Fibroblast of lung (primary cell): ENCODE data around the gene ADD2. TPM values are rescaled to one million over a fixed set of nuclear protein-coding genes. Genes with fewer than 3 reads are reported as not detected.

Experiments
- DNase-seq, 2 donors: peaks; one replicate each; pipeline versions ENCODE4 v3.0.0 to v3.0.0-alpha.2; 2010; ENCODE audit warnings: low read depth in 2 of 2
- H2AFZ ChIP-seq: 2 replicates; pipeline ENCODE4 v1.5.1; 2012; ENCODE audit warnings: low read length, control low read depth, inconsistent platforms
- H3K27ac ChIP-seq: 2 replicates; pipeline ENCODE4 v1.5.1; 2011; ENCODE audit warnings: low read length, control low read depth; ENCODE audit not compliant: insufficient read depth
- H3K27me3 ChIP-seq: 2 replicates; pipeline ENCODE4 v1.5.1; 2011; ENCODE audit warnings: mild to moderate bottlenecking, low read length; ENCODE audit not compliant: control insufficient read depth, insufficient read depth
- H3K36me3 ChIP-seq: 2 replicates; pipeline ENCODE4 v1.5.1; 2011; ENCODE audit warnings: low read length; ENCODE audit not compliant: control insufficient read depth, insufficient read depth
- H3K4me1 ChIP-seq: 2 replicates; pipeline ENCODE4 v1.5.1; 2011; ENCODE audit warnings: low read length; ENCODE audit not compliant: control insufficient read depth, insufficient read depth; ENCODE audit errors: extremely low read depth
- H3K4me2 ChIP-seq: 2 replicates; pipeline ENCODE4 v1.5.1; 2011; ENCODE audit warnings: low read length, control low read depth; ENCODE audit not compliant: insufficient read depth; ENCODE audit errors: extremely low read depth
- H3K4me3 ChIP-seq, 4 experiments: fragments of 200-600 bp in 1 of 4; sonication (generic) in 1 of 4; replicated peaks in 1 of 4; 2 replicates each; pipeline ENCODE4 v1.5.1; 2011 to 2016; ENCODE audit warnings: low read length in 4 of 4, low read depth in 3 of 4, mild to moderate bottlenecking in 3 of 4, control low read depth in 2 of 4, inconsistent platforms in 1 of 4, mixed read lengths in 1 of 4; ENCODE audit not compliant: insufficient read depth in 1 of 4; ENCODE audit errors: control extremely low read depth in 1 of 4
- H3K79me2 ChIP-seq: 2 replicates; pipeline ENCODE4 v1.5.1; 2012; ENCODE audit warnings: mild to moderate bottlenecking, low read length, inconsistent platforms; ENCODE audit not compliant: control insufficient read depth, insufficient read depth
- H3K9ac ChIP-seq: 2 replicates; pipeline ENCODE4 v1.5.1; 2011; ENCODE audit warnings: mild to moderate bottlenecking, low read length, control low read depth; ENCODE audit not compliant: insufficient read depth
- H3K9me3 ChIP-seq: 2 replicates; pipeline ENCODE4 v1.5.1; 2012; ENCODE audit warnings: low read depth, low read length; ENCODE audit not compliant: control insufficient read depth, insufficient read depth
- H4K20me1 ChIP-seq: 2 replicates; pipeline ENCODE4 v1.5.1; 2011; ENCODE audit warnings: low read length; ENCODE audit not compliant: control insufficient read depth, insufficient read depth; ENCODE audit errors: extremely low read depth
- EZH2 ChIP-seq: IDR thresholded peaks from 2 replicates; pipeline ENCODE4 v1.5.1; 2012; ENCODE audit warnings: low read length, control low read depth, mild to moderate bottlenecking; ENCODE audit errors: missing control alignments
- polyA plus RNA-seq, 2 donors: library from polyadenylated mRNA; depleted of rRNA in 1 of 2; stranded (reverse) in 1 of 2; unstranded in 1 of 2; fragments of >200 nt; gene quantifications; 2 replicates each; pipeline ENCODE4 v1.2.1, GENCODE V29; 2011 to 2012; ENCODE audit warnings: missing spikeins in 1 of 2
- total RNA-seq: library from RNA; depleted of rRNA; stranded (reverse); fragments of >200 nt; gene quantifications from 2 replicates; pipeline ENCODE4 v1.2.1, GENCODE V29; 2014
- TF ChIP-seq, protein P1 (sequence below), 2 donors: IDR thresholded peaks in 1 of 2; conservative IDR thresholded peaks in 1 of 2; 1 replicate in 1 of 2; 2 replicates in 1 of 2; pipeline ENCODE4 v1.5.1; 2011 to 2012; ENCODE audit warnings: low read length in 2 of 2, control low read depth in 1 of 2, inconsistent platforms in 1 of 2, low read depth in 1 of 2, mild to moderate bottlenecking in 1 of 2

ADD2 gene
- total and polyA plus RNA-seq, 2 donors (not counting 1 experiment from before 2014, with no cell fraction given), result 0.22 to 2.5 TPM

DNA sequence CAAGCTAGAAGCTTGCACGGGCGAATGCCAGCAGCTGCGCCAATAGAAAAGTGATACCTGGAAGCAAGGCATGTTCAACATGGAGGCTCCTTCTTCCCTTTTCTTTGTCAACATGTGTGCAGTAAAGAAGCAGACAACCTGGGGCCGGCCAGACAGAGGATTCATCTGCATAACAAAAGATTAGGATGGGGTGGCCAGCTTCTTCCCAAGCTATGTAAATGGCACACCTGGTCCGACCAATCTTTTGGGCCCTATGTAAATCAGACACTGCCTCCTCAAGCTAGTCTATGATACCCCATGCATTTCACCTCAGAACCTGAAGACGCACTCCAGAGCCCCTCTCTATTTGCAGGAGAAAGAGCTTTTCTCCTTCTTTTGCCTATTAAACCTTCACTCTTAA, 148.0 kb downstream of the ADD2 start:
- Histone ChIP-seq H3K9ac (no peak overlapping the region), H3K79me2 (no peaks in the 10 kb centered on the region), H4K20me1 (no peaks in the 10 kb centered on the region), H3K36me3 (no peaks in the 10 kb centered on the region), H3K4me1 (no peaks in the 10 kb centered on the region), H3K4me3 (no peak overlapping the region), H3K4me2 (no peak overlapping the region), H3K27me3 (no peaks in the 10 kb centered on the region), H2AFZ (no peak overlapping the region), H3K27ac (no peak overlapping the region), H3K9me3 (no peaks in the 10 kb centered on the region)
- TF ChIP-seq, protein P1, sequence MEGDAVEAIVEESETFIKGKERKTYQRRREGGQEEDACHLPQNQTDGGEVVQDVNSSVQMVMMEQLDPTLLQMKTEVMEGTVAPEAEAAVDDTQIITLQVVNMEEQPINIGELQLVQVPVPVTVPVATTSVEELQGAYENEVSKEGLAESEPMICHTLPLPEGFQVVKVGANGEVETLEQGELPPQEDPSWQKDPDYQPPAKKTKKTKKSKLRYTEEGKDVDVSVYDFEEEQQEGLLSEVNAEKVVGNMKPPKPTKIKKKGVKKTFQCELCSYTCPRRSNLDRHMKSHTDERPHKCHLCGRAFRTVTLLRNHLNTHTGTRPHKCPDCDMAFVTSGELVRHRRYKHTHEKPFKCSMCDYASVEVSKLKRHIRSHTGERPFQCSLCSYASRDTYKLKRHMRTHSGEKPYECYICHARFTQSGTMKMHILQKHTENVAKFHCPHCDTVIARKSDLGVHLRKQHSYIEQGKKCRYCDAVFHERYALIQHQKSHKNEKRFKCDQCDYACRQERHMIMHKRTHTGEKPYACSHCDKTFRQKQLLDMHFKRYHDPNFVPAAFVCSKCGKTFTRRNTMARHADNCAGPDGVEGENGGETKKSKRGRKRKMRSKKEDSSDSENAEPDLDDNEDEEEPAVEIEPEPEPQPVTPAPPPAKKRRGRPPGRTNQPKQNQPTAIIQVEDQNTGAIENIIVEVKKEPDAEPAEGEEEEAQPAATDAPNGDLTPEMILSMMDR (conservative IDR thresholded peaks at IDR 0.05 in 1 of 2, IDR thresholded peaks at IDR 0.05 in 1 of 2; ENCODE audit: low read depth in 1 of 2, low read length in 2 of 2), result no peak
- TF ChIP-seq EZH2, result no peak
- DNase-seq, result no peak

- Histone ChIP-seq H3K27me3 (no peaks in the 10 kb centered on the region), H3K4me3 (no peak overlapping the region), H3K9ac (no peak overlapping the region), H2AFZ (no peak overlapping the region), H3K4me2 (no peak overlapping the region), H3K79me2 (no peaks in the 10 kb centered on the region), H3K9me3 (no peaks in the 10 kb centered on the region), H3K27ac (no peak overlapping the region), H4K20me1 (no peaks in the 10 kb centered on the region), H3K36me3 (no peaks in the 10 kb centered on the region), H3K4me1 (no peaks in the 10 kb centered on the region)
- TF ChIP-seq, protein P1 (conservative IDR thresholded peaks at IDR 0.05 in 1 of 2, IDR thresholded peaks at IDR 0.05 in 1 of 2; ENCODE audit: low read depth in 1 of 2, low read length in 2 of 2), result no peak
- TF ChIP-seq EZH2, result no peak
- no peak for DNase-seq
Observed at GRCh38 chr2:70619167-70619566, 148.8 kb downstream of the ADD2 start.

DNA sequence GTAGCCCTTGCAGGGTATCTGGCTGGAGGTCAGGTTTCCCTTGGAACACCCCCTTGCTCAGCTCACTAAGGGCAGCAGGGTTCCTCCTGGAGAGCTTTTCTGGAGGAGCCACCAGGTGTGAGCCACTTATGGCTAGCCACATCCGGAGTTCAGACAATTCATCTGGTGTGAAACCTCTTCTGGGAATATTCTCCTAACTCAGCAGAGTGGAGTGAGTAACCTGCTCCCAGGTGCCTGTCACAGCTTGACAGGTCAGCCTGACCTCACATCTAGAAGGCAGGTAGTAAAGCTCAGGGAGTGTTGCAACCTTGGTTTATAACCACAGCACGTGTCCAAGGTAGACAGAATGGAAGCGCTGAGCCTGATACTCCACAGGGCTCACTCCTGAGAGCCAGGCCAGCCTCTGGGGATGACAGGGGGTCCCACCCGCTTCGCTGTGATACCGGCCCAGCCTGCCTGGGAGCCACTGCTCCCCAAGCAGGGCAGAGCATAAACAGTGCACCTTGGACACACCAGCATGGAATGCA, 151.8 kb downstream of the ADD2 start:
- no peaks in the 10 kb centered on the region for H3K27me3 ChIP-seq

More for the DNA sequence above, 151.8 kb downstream of the ADD2 start:
- H2AFZ ChIP-seq, result no peak overlapping the region
- DNase-seq, result no peak
- no peaks in the 10 kb centered on the region for H3K36me3 ChIP-seq
- no peaks in the 10 kb centered on the region for H3K79me2 ChIP-seq
- H3K4me3 ChIP-seq, result no peak overlapping the region
- no peaks in the 10 kb centered on the region for H4K20me1 ChIP-seq
- H3K4me2 ChIP-seq, result no peak overlapping the region
- TF ChIP-seq, protein P1 (conservative IDR thresholded peaks at IDR 0.05 in 1 of 2, IDR thresholded peaks at IDR 0.05 in 1 of 2; ENCODE audit: low read depth in 1 of 2, low read length in 2 of 2), result no peak
- no peak for TF ChIP-seq EZH2
- H3K4me1 ChIP-seq, result no peaks in the 10 kb centered on the region
- no peaks in the 10 kb centered on the region for H3K9me3 ChIP-seq
- no peak overlapping the region for H3K9ac ChIP-seq
- H3K27ac ChIP-seq, result no peak overlapping the region
